SK-N-SH treated with all-trans-retinoic acid at 6 μM for 48 hours (cell line): Measurements from ENCODE around the gene PRKCE.

Source experiments
- ARNTL ChIP-seq: fragments of 450-650 bp; formaldehyde crosslinking; IDR thresholded peaks from 2 replicates; pipeline ENCODE4 v1.5.0; 2020; ENCODE audit warnings: low read depth, mild to moderate bottlenecking, moderate library complexity, borderline replicate concordance
- CREB5 ChIP-seq: fragments of 250-450 bp; sonication (Bioruptor Pico); IDR thresholded peaks from 2 replicates; pipeline ENCODE4 v1.5.1; 2020; ENCODE audit warnings: low read depth, mild to moderate bottlenecking, moderate library complexity
- CSRNP3 ChIP-seq: fragments of 250-450 bp; sonication (Bioruptor Pico); IDR thresholded peaks from 2 replicates; pipeline ENCODE4 v1.5.1; 2021; ENCODE audit warnings: mild to moderate bottlenecking, moderate library complexity
- ISL1 ChIP-seq: fragments of 250-450 bp; sonication (Bioruptor Pico); IDR thresholded peaks from 2 replicates; pipeline ENCODE4 v2.1.2; 2022; ENCODE audit warnings: mild to moderate bottlenecking, moderate library complexity
- PATZ1 ChIP-seq: fragments of 250-450 bp; sonication (Bioruptor Pico); IDR thresholded peaks from 2 replicates; pipeline ENCODE4 v1.8.0; 2020; ENCODE audit warnings: mild to moderate bottlenecking, moderate library complexity, borderline replicate concordance
- PPARA ChIP-seq: fragments of 250-450 bp; sonication (Bioruptor Pico); IDR thresholded peaks from 2 replicates; pipeline ENCODE4 v1.5.0; 2020; ENCODE audit warnings: mild to moderate bottlenecking, borderline replicate concordance
- RARB ChIP-seq: fragments of 250-450 bp; sonication (Bioruptor Pico); IDR thresholded peaks from 2 replicates; pipeline ENCODE4 v1.8.0; 2021; ENCODE audit warnings: mild to moderate bottlenecking, moderate library complexity
- TCF4 ChIP-seq: fragments of 250-450 bp; sonication (Bioruptor Pico); IDR thresholded peaks from 2 replicates; pipeline ENCODE4 v1.8.0; 2021; ENCODE audit warnings: mild to moderate bottlenecking, moderate library complexity, borderline replicate concordance
- TOX ChIP-seq: fragments of 250-450 bp; sonication (Bioruptor Pico); IDR thresholded peaks from 2 replicates; pipeline ENCODE4 v1.8.0; 2021; ENCODE audit warnings: mild to moderate bottlenecking, moderate library complexity, borderline replicate concordance
- ZNF70 ChIP-seq: fragments of 450-650 bp; formaldehyde crosslinking; IDR thresholded peaks from 2 replicates; pipeline ENCODE4 v1.5.0; 2020; ENCODE audit warnings: mild to moderate bottlenecking, moderate library complexity
- ZNF8 ChIP-seq: fragments of 450-650 bp; formaldehyde crosslinking; IDR thresholded peaks from 2 replicates; pipeline ENCODE4 v1.5.0; 2020; ENCODE audit warnings: mild to moderate bottlenecking, moderate library complexity
- TF ChIP-seq, protein P1 (sequence below): fragments of 250-450 bp; sonication (Bioruptor Pico); IDR thresholded peaks from 2 replicates; pipeline ENCODE4 v1.5.0; 2020; ENCODE audit warnings: mild to moderate bottlenecking, moderate library complexity

- TF ChIP-seq PPARA (CRISPR knock-in tag) (no peak), TCF4 (CRISPR knock-in tag) (no peak), CSRNP3 (CRISPR knock-in tag) (no peak), ZNF8 (CRISPR knock-in tag) (no peak), CREB5 (CRISPR knock-in tag) (no peak), TOX (no peak), RARB (CRISPR knock-in tag) (no peak), ZNF70 (CRISPR knock-in tag) (no peak), ISL1 (no peak), PATZ1 (CRISPR knock-in tag) (no peak), ARNTL (CRISPR knock-in tag) (no peak)
- TF ChIP-seq, protein P1, sequence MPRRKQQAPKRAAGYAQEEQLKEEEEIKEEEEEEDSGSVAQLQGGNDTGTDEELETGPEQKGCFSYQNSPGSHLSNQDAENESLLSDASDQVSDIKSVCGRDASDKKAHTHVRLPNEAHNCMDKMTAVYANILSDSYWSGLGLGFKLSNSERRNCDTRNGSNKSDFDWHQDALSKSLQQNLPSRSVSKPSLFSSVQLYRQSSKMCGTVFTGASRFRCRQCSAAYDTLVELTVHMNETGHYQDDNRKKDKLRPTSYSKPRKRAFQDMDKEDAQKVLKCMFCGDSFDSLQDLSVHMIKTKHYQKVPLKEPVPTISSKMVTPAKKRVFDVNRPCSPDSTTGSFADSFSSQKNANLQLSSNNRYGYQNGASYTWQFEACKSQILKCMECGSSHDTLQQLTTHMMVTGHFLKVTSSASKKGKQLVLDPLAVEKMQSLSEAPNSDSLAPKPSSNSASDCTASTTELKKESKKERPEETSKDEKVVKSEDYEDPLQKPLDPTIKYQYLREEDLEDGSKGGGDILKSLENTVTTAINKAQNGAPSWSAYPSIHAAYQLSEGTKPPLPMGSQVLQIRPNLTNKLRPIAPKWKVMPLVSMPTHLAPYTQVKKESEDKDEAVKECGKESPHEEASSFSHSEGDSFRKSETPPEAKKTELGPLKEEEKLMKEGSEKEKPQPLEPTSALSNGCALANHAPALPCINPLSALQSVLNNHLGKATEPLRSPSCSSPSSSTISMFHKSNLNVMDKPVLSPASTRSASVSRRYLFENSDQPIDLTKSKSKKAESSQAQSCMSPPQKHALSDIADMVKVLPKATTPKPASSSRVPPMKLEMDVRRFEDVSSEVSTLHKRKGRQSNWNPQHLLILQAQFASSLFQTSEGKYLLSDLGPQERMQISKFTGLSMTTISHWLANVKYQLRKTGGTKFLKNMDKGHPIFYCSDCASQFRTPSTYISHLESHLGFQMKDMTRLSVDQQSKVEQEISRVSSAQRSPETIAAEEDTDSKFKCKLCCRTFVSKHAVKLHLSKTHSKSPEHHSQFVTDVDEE, result no peak
These were observed 533.5 kb downstream of the PRKCE start for GRCh38 chr2:46184794-46185583.
